Stimulated activated CD4-positive, alpha-beta T cell treated with anti-CD3 and anti-CD28 coated beads, TNF-alpha, amount 100 ng/mL, for 48 hours (primary cell): ENCODE data around the gene OR7A10.

Source experiments
- DNase-seq, 3 donors: peaks; one replicate each; pipeline ENCODE4 v3.0.0-alpha.2; 2020; ENCODE audit warnings: low read depth in 3 of 3

OR7A10 gene

DNA sequence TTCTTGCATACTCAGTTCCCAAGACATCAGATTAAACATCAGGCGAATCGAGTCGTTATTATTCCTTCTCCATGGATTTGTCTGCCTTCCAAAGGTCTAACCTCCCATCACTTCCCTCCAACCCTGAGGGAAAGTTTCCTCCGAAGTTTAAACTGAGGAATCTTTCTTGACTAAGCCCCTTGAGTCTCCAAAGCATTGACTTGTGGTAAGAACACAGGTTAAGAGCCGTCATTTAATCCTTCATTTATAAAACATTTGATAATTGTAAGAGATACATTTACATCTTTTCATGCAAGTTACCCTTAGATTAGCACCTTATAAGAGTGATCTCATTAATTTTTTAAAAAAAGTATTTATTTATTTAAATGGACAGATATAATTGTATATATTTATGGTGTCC is at the start of gene OR7A10:
OR7A10 (minus strand) TSS at position 101 of the 400 bp plus-strand sequence. CDS start 7,045 bp downstream, outside the sequence.
- DNase-seq = no peak

DNA sequence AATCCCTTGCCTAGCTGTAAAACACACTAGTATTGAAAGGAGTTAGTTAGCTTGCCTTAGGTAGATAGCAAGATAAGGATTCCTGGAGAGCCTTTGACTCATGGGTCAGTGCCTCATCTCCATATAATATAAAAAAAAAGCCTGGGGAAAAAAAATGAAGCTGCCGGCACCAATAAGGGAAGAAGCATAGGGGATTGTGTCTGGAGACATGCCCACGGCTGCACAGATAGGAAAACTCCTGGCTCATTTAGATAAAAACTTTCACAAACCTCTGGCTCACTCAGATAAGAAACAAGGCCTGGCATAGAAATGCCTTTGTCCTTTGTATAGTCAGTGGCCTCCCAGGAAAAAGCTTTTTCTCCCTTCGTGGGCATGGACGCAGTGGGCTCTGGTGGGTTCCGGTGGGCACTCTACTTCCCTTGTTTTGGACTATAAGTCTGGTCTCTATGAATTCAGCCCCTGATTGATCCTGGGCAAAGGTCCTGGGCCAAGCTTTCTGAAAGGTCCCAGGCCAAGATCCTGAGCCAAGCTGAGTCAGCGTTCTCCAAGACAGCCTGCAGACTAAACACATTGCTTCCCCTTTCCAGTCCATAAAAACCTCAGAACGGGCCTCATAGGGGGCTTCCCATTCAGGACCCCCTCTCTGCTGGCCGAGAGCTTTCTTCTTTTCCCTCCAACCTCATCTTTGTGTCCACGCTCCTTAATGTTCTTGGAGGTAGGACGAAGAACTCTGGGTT is 42.1 kb upstream of the OR7A10 start:
- no peak for DNase-seq

DNA sequence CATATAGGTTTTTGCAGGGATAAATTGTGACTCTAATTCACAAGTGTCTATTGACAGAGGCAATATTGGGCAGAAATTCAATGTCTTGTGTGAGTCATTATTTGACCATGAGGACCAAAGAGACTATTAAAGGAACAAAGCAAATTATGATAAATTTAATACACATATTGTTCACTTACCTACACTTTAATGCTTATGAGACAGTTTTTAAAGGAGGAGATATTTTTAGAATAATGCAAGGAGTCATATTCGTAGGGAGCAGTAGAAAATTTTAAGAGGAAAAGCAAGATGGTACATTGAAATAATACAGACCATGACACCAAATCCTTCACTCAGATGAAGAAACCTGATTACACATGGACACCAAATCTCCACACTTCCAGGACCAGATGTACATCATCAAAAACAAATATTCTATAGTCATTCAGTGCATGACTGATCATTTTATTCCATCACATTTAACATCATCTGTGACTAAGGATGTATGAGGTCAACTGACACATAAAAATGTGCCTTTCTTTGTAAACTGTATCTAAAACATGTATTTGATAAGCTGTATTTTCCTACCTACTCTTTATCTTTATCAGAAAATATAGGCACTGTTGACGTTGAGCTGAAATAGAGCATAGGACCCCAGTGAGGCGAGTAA is 41.4 kb upstream of the OR7A10 start:
- no peak for DNase-seq

DNA sequence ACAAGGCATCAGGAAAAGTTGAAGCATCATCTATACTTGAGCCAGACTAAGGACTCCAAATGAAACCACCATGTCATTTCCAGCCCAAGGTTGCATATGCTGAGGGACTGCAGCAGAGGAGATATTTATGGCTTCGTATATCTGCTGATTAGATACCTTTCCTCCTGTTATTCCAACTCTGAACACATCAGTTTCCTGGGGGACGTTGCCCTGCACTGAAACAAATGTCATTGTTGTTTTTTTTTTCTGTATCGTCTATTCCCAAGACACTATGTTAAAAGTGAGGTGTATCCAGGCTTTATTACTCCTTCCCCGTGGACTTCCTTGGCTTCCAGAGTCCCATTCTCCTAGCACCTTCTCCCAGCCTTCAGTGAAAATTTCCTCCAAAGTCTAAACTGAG is 37.3 kb upstream of the OR7A10 start, which contains the start of gene OR7A17:
OR7A17 (minus strand) TSS at position 101 of the 400 bp plus-strand sequence. CDS start 4,777 bp downstream, outside the sequence.
- no peak for DNase-seq

DNA sequence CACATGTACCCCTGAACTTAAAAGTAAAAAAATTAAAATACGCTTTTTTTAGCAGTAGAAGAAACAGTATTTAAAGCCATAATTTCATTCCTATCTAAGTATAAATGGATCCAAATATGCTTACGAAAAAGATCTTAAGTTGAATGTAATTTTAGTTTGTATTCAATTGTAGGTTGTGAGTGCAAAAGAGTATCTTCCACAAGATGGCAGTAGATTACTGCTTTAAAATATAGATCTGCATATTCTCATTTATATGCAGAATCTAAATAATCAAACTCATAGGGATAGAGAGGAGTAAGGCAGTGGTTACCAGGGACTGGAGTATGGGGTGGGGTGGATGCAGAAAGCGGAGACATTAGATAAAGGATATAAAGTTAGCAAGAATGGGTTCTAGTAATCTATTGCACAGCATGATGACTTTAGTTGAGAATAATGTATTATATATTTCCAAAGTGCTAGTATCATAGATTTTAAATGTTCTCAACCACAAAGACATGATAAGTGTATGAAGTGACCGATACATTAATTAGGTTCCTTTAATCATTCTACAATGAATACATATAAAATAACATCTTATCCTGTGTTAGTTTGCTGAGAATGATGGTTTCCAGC is 23.0 kb upstream of the OR7A10 start:
- no peak for DNase-seq

DNA sequence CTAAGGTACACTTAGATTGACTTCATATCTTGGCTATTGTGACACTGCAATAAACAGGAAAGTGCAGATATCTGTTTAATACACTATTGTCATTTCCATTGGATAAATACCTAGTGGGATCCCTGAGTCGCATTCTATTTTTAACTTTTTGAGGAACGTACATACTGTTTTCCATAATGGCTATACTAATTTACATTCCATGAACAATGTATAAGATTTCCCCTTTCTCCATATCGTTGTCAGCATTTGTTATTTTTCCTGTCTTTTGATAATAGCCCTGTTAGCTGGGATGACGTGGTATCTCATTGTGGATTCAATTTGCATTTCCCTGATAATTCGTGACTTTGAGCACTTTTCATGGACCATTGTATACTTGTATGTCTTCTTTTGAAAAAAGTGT is 19.8 kb upstream of the OR7A10 start:
- DNase-seq = no peak

DNA sequence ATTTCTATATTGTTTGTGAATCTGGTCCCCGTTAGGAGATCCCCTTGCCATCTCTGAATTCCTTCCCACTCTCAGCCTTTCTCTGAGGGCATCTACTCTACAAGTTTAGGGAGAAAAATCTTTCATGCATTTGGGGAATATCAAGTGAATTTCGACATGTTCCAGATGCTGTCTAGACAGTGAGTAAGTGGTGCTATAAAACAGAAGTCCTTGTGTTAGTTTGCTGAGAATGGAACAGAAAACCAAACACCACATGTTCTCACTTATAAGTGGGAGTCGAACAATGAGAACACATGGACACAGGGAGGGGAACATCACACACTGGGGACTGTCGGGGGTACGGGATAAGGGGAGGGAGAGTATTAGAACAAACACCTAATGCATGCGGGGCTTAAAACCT is 5.1 kb downstream of the OR7A10 start:
- no peak for DNase-seq

DNA sequence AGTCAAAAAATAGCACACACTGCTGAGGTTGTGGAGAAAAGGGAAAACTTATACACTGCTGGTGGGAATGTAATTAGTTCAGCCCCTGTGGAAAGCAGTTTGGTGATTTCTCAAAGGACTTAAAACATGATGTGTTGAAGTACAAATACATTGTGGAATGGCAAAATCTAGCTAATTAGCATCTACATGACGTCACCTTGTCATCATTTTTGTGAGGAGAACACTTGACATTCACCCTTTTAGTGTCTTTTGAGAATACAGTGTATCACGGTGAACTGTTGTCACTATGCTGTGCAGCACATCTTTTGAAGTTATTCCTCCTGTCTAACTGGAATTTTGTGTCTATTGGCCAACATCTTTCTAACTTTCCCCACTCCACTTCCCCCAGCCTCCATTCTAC is 5.6 kb downstream of the OR7A10 start:
- DNase-seq = no peak

DNA sequence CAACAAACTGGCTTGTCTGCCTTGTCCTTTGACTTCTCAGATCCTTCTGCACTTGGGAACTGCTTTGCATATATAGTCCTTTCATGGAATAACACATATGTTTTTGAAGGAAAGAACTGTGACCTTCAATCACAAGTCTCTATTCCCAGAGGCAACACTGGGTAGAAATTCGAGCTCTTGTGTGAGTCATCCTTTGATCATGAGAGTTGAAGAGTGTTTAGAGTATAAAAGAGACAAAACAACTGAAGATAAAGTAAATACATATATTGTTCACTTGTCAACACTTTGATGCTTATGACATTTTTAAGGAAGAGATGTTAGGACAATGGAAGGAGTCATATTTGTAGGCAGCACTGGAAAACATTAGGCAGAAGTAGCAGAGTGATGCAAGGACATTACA is 8.5 kb downstream of the OR7A10 start:
- no peak for DNase-seq

DNA sequence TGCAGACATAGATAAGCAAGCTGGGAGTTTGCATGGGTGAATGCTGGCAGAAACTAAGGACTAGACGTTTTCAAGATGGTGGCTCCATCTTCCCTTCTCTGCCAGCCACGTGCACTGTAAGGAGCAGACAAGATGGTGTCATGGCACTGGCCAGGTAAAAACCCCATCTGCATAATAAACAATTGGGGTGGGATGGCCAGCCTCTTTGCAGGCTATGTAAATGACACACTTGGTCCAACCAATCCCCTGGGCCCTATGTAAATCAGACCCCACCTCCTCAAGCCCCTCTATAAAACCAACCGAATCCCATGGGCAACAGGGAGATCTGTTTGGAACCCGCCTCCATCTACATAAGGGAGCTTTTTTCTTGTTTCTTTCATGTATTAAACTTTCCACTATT is 11.3 kb downstream of the OR7A10 start:
- no peak for DNase-seq

DNA sequence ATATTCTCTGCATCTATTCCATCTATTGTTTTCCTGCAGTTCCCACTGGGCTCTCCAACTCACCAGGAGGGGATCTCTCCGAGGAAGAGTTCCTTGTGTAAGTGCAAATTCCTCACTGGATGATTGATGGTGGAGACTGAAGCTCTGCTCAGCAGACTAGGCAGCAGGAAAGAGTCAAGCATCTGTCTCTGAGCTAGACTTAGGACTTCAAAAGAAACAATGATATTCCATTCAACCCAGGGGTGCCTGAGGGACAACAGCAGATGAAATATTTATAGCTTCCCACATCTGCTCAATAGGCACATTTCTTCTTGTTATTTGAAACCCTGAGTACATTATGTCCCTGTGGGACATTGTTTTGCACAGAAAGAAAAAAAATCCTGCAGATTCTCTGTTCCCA is 13.7 kb downstream of the OR7A10 start, which contains the start of the genes OR7A5 and OR7C1:
OR7A5 (minus strand) TSS at position 175 of the 400 bp plus-strand sequence. CDS start 6,944 bp downstream, outside the sequence.
OR7C1 (minus strand) TSS at position 175 of the 400 bp plus-strand sequence. CDS start 35,049 bp downstream, outside the sequence.
- DNase-seq = no peak

DNA sequence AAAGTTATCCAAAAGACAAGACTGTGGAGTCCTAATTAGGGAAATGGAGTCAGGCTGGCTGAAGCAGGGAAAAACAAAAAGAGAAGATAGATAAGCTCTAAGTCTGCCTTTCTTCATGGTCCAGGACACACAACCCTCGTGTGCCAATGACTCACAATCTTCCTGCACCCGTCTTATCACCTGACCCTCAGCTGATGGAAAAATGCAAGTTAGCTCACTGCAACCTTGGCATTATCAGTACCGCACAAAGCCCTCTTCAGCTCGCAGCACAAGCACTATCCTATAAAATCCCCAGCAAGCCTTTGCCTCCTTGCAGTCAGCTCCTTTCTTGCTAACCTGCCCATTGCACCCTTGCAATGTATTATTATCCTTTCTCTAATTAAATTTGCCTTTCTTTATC is 18.0 kb downstream of the OR7A10 start:
- no peak for DNase-seq

DNA sequence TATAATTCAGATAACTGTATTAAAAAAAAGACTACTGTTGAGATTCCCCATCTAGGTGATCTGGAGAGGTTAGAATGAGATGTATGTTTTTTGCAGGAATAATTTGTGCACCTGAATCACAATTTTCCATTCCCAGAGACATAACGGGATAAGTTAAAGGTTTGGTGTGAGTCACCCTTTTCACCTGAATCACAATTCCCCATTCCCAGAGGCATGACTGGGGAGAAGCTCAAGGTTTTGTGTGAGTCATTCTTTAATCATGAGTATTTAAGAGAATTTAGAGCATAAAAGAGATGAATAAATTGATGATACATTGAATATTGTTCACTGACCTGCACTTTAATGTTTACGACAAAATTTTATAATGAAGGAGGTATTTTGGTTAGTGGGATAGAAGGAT is 22.7 kb downstream of the OR7A10 start:
- no peak for DNase-seq

DNA sequence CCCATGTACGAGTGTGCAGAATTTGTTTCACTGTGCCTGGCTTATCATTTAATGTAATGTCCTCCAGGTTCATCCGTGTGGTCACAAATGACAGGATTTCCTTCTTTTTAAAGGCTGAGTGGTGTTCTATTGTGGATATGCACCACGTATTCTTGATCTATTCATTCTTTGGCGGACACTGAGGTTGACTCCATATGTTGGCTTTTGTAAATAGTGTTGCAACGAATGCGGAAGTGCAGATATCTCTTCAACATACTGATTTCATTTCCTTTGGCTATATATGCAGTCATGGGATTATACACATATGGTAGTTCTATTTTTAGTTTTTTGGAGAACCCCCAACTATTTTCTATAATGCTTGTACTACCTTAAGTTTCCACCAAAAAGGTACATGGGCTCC is 26.8 kb downstream of the OR7A10 start:
- DNase-seq = no peak

DNA sequence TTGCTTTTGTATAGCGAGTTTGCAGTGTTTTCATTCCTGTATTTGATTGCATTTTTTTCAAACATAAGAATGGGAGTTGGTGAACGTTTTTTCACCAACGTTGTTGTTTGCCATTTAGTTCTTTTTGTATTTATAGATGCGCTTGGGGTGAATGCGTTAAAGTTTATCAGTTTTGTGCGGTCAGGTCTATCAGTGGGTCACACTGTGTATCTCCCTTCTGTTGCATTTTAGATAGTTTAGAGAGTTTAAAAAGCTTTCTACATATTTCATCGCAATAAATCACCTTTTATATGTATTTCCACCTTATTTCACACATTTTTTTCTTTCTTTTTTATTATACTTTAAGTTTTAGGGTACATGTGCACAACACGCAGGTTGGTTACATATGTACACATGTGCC is 30.1 kb downstream of the OR7A10 start:
- no peak for DNase-seq

DNA sequence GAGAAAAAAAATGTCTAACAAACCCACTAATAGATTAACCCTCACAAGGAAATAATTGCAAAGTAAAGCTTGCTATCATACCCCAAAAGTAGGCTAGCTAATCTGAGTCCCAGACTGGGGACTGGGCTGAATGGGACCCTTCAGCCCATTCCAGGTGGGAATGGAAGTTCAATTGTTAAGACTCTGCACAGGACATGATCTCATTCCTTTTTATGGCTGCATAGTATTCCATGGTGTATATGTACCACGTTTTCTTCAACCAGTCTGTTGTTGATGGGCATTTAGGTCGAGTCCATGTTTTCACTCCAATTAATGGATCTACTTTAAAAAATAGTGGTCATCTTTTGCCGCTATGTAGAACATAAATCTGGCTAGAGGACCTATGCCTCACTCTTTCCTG is 31.7 kb downstream of the OR7A10 start:
- DNase-seq = no peak

DNA sequence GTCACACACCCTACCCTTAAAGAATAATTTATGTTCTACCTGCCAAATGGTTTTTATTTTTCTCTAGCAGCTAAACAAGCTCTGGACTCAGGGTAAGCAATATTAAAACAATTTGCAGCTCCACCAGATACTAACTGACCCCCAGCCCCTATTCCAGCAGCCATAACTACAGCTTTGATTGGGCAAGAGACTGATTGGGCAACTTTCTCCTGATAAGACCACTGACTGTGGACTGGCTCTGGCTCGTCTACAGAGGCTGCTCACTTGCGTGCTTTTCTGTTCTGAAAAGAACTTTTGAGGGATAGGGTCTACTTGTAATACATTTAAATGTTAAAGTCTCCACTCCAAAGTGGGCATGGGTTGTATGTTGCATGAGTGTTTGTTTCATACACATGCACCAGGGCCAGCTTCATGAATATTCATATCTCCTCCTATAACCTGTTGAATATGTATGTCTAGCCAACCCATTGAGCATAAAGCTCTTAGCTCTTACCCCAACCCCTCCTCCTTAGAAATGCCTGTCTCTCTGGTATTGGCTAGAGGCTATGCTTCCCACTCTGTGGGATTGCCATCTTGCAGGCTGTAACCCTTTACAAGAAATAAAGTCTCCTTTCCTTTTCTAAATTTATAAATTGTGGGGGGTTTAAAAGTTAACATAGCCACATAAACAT is 33.6 kb downstream of the OR7A10 start:
- no peak for DNase-seq

DNA sequence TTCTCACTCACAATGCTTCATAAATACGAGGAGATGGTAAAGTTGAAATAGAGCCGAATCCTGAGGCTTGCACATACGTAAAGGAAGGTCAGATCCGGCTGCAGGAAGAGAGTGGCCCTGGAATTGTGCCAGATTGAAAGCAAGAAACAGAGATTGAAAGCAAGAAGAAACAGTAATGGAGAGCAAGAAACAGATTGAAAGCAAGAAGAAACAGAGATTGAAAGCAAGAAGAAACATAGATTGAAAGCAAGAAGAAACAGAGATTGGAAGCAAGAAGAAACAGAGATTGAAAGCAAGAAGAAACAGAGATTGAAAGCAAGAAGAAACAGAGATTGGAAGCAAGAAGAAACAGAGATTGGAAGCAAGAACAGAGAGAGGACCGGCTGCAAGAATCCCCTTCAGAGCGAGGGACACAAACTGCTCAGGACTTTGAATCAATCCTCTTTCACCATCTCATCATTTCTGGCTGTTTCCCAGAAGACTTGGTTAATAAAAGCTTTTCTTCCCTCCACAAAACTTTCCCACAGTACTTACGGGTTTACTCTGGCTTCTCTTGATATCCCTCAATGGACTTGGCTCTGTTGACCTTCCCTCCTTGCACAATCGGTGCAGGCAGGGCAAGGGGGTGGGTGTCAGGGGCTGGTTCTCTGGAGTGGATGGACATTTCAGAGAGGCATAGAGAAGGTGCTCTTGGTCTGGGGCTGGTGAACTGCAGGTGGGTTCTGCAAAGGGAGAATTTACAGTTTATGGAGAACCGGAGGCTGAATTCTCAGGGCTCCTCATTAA is 39.3 kb downstream of the OR7A10 start:
- DNase-seq = no peak

DNA sequence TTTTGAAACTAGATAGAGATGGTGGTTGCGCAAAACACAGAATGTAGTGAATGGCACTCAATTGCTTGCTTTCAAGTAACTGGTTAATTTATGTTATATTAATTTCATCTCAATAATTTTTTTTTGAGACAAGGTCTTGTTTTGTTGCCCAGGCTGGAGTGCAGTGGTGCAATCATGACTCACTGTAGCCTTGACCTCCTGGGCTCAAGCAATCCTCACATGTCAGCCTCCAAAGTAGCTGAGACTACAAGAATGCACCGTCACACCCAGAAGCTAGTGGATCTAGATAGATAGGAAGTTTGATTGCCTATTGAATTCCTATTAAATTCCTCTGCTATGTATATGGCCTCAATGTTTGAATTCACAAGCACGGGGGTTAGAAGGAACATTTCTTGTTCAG is 44.0 kb downstream of the OR7A10 start:
- DNase-seq = no peak

DNA sequence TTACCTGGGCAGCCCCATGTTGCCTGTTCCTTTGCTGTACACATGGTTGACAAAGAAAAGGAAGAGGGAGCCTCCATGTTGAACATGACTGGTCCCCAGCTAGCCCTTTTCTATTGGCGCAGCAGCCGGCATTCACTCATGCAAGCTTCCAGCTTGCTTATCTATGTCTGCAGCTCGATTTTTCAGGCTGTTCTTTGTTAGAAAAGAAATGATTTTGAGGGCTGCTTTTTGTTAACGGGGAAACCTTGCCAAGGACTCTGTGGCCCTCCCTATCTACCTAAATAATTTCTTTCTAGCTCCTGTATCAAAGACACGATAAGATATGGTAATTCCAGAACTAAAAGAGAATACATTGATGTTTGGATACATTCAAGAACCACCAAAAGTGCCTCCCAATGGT is 50.0 kb downstream of the OR7A10 start:
- no peak for DNase-seq

DNA sequence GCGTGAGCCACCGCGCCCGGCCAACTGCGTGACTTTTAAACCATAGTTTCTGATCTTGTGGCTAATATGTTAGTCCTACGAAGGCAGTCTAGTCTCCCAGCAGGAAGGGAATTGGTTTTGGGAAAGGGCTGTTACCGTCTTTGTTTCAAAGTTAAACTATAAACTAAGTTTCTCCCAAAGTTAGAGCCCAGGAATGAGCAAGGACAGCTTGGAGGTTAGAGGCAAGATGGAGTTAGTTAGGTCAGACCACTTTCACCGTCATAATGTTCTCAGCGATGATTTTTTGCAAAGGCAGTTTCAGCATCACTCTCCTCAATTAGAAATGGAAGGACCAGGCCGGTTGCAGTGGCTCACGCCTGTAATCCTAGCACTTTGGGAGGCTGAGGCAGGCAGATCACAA is 52.7 kb downstream of the OR7A10 start:
- DNase-seq = no peak
